HL-60/S4 (cell line): ENCODE results near the gene DPF1.

ENCODE experiments used
- in situ Hi-C: fragments of 300-500 bp; cut with MboI; formaldehyde crosslinking; loops from 2 replicates; pipeline ENCODE4 v1.14.3; 2022; ENCODE audit warnings: low sequenced_read_pairs

DPF1 gene

GRCh38 chr19:38172001-38172400 lies 52.0 kb downstream of the DPF1 start:
- in situ Hi-C loops = no loop called here

- in situ Hi-C loops = no loop called here
Measured at GRCh38 chr19:38170334-38170733, 53.7 kb downstream of the DPF1 start.

- in situ Hi-C loops = no loop called here
Measured at GRCh38 chr19:38168637-38169036, 55.4 kb downstream of the DPF1 start.

GRCh38 chr19:38165335-38165734 lies 58.7 kb downstream of the DPF1 start:
- in situ Hi-C loops = no loop called here

- in situ Hi-C loops = no loop called here
Measured at GRCh38 chr19:38164526-38164925, 59.5 kb downstream of the DPF1 start.

GRCh38 chr19:38163419-38164290 lies 60.4 kb downstream of the DPF1 start:
- in situ Hi-C loops = no loop called here

- in situ Hi-C loops = no loop called here
Measured at GRCh38 chr19:38162632-38163031, 61.4 kb downstream of the DPF1 start.

- in situ Hi-C loops = no loop called here
Measured at GRCh38 chr19:38162094-38162493, 61.9 kb downstream of the DPF1 start.
